Aorta (tissue), 5 donors: ENCODE measurements around the gene ARL14. TPM values are rescaled to one million over a fixed set of nuclear protein-coding genes. Genes with fewer than 3 reads are reported as not detected.
"Not testable (repeated sequence)": the region's sequence is repeated elsewhere in the genome, so short reads cannot be mapped to it uniquely, and the experiment has no call there.

Source experiments
- ATAC-seq: fragments of 200-7000 bp; cut with Tn5 transposase; one replicate; pipeline ENCODE4 v1.9.1; 2022; ENCODE audit warnings: moderate library complexity; ENCODE audit not compliant: low FRiP score
- DNase-seq, 2 donors: peaks; one replicate each; pipeline ENCODE4 v3.0.0-alpha.2; 2020
- H3K27ac ChIP-seq, 2 donors: one replicate each; pipeline ENCODE4 v1.5.1; 2013; ENCODE audit warnings: low read length in 2 of 2, mild to moderate bottlenecking in 2 of 2, moderate library complexity in 2 of 2, control low read depth in 1 of 2, inconsistent platforms in 1 of 2, low read depth in 1 of 2
- H3K27me3 ChIP-seq, 2 donors: one replicate each; pipeline ENCODE4 v1.6.1; 2013; ENCODE audit warnings: control low read depth in 1 of 2, low read length in 1 of 2, mild to moderate bottlenecking in 1 of 2, moderate library complexity in 1 of 2; ENCODE audit not compliant: insufficient read depth in 2 of 2, control insufficient read depth in 1 of 2
- H3K36me3 ChIP-seq, 2 donors: one replicate each; pipeline ENCODE4 v1.6.1; 2013; ENCODE audit warnings: control low read depth in 1 of 2, low read length in 1 of 2, mild to moderate bottlenecking in 1 of 2; ENCODE audit not compliant: insufficient read depth in 2 of 2, control insufficient read depth in 1 of 2
- H3K4me1 ChIP-seq, 2 donors: one replicate each; pipeline ENCODE4 v1.6.1; 2013; ENCODE audit warnings: low read length in 2 of 2, control low read depth in 1 of 2, mild to moderate bottlenecking in 1 of 2, moderate library complexity in 1 of 2; ENCODE audit not compliant: insufficient read depth in 2 of 2, control insufficient read depth in 1 of 2
- H3K4me3 ChIP-seq, 2 donors: one replicate each; pipeline ENCODE4 v1.5.1; 2013; ENCODE audit warnings: low read length in 2 of 2, control low read depth in 1 of 2, mild to moderate bottlenecking in 1 of 2
- H3K9me3 ChIP-seq: one replicate; pipeline ENCODE4 v1.6.1; 2013; ENCODE audit warnings: mild to moderate bottlenecking, low read length; ENCODE audit not compliant: control insufficient read depth
- WGBS, 2 donors: extraction: QIAGEN DNeasy Blood & Tissue Kit; methylation state at CpG; one replicate each; pipeline ENCODE4 v1.1.7; 2013; 5-methylcytosine and 5-hydroxymethylcytosine counted together
- intact Hi-C, 2 donors: fragments of 100-400 bp; cut with DNase I; formaldehyde crosslinking; loops; one replicate each; pipeline versions ENCODE4 v1.14.2 to v1.15.0; 2022
- polyA plus RNA-seq, 2 donors: library from polyadenylated mRNA; stranded (reverse); fragments of 200-250 nt; gene quantifications; one replicate each; pipeline ENCODE4 v1.2.3, GENCODE V29; 2013
- total RNA-seq, 2 donors: library from RNA; stranded (reverse); fragmentation: NEBNext Ultra II Directional; extraction: Animal tissue kit (Norgen Biotek cat#: 25700); gene quantifications; one replicate each; pipeline ENCODE4 v1.2.1, GENCODE V29; 2021
- donor health status: healthy with polysubstance abuse.
- donor health status: Bipolar disorder and iron deficiency.
- donor health status: DM: no; HTN: no; CAD: no.
- donor health status: DM: no; HTN: no; CAD: no.
- donor health status: DM: yes; HTN: yes; CAD: no.

Gene ARL14
- total and polyA plus RNA-seq, 4 donors = 1.3 to 8.3 TPM; not detected in 2

DNA sequence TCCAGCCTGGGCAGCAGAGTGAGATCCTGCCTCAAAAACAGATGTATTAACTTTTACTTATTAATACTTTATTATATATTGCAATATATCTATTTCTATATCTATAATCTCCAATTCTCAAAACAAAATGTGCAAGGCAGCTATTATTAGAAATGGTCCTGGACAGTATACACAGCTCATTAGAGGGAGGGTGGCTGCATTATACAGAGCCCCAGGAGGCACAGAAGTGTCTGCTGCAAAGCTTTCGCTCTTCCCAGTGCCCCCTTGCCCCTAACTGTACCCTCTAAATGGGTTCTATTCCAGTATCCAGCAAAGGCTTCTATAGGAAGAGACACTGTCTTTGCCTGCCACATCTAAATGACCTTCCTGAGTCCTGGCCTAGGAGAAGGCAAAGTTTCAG, 24.5 kb downstream of the ARL14 start:
- intact Hi-C loops = loop anchor here (10.0 kb wide), 2 partner anchors 713 to 723 kb away; no protein-coding TSS in a partner anchor
- Histone ChIP-seq H3K36me3 (no peaks in the 10 kb centered on the region), H3K27ac (no peak overlapping the region), H3K4me3 (no peak overlapping the region), H3K27me3 (no peaks in the 10 kb centered on the region), H3K9me3 (no peaks in the 10 kb centered on the region), H3K4me1 (peaks cover 0 to under 1% of the 10 kb centered on the region in 2 donors)
- ATAC-seq (no peak), DNase-seq (no peak)
- WGBS, 2 donors = 91 to 92% methylated on average over 1 of the region's 1 CpG

DNA sequence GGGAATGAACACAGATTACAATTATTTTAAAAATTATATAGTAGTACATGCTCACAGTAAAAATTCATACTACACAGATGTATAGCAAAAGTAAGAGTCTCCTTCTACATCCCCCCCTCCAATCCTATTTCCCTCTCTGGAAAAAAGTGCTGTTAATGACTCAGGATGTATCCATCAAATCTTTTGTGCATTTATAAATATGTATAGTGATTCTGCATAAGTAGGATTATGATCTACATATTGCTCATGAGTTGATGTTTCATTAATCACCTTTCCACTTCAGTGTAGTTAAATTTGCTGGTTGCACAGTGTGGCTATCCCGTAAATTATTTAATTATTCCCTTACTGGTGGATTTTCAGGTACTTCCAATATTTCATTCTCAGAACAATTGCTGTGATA, 25.3 kb downstream of the ARL14 start:
- H3K27ac ChIP-seq = no peak overlapping the region
- no peak overlapping the region for H3K4me3 ChIP-seq
- 95 to 100% methylated on average over 1 of the region's 1 CpG for WGBS, 2 donors
- peaks cover 0 to 1% of the 10 kb centered on the region in 2 donors for H3K4me1 ChIP-seq
- no peaks in the 10 kb centered on the region for H3K27me3 ChIP-seq
- H3K36me3 ChIP-seq = no peaks in the 10 kb centered on the region
- ATAC-seq = no peak
- DNase-seq = no peak
- intact Hi-C loops = loop anchor here (10.0 kb wide), 2 partner anchors 713 to 723 kb away; no protein-coding TSS in a partner anchor
- H3K9me3 ChIP-seq = no peaks in the 10 kb centered on the region

DNA sequence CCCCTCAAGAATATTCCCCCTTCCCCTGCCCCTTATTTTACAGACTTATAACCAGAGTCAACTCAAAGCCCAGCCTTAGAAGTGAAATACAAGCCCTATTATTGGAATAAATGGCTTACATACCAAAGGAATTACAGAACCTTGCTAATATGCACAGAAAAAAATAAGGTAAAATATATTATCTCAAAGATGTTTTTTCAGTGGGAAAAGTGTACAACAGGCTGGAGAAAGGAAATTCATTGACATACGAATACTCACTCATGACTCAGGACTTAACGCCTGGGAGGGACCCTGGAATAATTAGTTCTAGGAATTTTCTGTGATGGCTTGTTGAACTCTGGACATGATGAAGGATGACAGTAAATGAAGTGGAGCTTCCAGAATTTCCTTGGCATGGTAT, 27.0 kb downstream of the ARL14 start:
- DNase-seq = no peak
- intact Hi-C loops = loop anchor here (10.0 kb wide), 2 partner anchors 711 to 721 kb away; no protein-coding TSS in a partner anchor
- Histone ChIP-seq H3K36me3 (no peaks in the 10 kb centered on the region), H3K9me3 (no peaks in the 10 kb centered on the region), H3K27me3 (no peaks in the 10 kb centered on the region), H3K27ac (no peak overlapping the region), H3K4me1 (peaks cover 0 to 2% of the 10 kb centered on the region in 2 donors), H3K4me3 (no peak overlapping the region)
- 31 to 42% methylated on average over 2 of the region's 2 CpGs for WGBS, 2 donors
- ATAC-seq = no peak

DNA sequence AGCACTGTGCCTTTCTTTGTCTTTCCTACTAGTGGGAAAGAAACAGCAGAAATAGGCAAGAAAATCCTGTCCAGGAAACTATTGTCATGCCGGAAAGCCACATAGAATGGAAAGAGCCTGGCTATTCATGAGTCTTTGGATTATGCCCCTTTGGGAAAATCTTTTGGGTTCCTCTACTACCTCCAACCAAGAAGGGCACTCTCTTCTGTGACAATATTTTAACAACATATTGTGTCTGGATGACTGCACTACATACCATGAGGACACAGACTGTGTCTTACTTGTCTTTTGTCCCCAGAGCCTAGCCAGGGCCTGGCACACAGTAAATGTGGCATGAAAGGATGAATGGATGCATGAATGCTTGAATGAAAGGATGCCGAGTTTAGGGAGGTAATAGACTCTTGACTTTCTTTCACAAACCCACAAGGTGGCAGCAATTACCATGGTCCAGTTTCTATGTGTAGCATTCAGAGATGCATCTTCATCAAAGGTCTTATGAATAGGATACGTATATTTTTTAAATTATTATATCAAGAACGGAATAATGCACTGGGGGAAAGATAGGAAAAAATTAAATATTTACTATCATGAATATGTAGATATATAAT, 30.3 kb downstream of the ARL14 start:
- Histone ChIP-seq H3K4me3 (no peak overlapping the region), H3K9me3 (no peaks in the 10 kb centered on the region), H3K27ac (no peak overlapping the region), H3K27me3 (peaks cover 0 to 2% of the 10 kb centered on the region in 2 donors), H3K4me1 (peaks cover 0 to 2% of the 10 kb centered on the region in 2 donors), H3K36me3 (no peaks in the 10 kb centered on the region)
- ATAC-seq = peak; percentile 60
- WGBS, 2 donors = 19 to 20% methylated on average over 4 of the region's 4 CpGs
- no peak for DNase-seq
- intact Hi-C loops = loop anchor here (2.0 to 10.0 kb wide), 3 partner anchors 236 to 718 kb away; no protein-coding TSS in a partner anchor

DNA sequence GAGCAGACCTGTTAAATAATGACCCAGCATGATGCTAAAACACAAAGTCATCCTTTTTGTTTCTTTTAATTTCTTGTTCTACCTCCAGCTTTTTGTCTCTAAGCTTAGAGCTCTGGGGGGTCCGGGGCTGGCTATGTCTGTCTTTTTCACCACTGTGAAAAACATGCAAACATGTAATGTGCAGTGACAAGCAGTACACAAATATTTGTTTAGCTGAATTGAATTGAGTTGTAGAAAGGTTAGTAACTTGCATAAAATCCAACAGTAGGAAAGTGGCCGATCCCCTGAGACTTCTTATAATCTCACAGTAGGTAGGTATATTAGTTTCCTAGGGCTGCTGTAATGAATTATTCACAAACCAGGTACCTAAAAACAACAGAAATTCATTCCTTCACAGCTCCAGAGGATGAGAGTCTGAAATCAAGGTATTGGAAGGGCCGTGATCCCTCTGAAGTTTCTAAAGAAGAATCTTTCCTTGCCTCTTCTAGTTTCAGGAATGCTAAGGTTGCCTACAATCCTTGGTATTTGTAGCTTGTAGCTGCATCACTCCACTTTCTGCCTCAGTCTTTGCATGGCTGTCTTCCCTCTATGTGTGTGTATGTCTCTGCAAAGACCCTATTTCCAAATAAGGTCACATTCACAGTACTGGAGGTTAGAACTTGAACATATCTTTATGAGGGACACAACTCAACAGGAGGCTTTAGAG, 32.7 kb downstream of the ARL14 start:
- Histone ChIP-seq H3K9me3 (no peaks in the 10 kb centered on the region), H3K36me3 (no peaks in the 10 kb centered on the region), H3K27me3 (peaks cover 0 to 2% of the 10 kb centered on the region in 2 donors), H3K4me1 (peaks cover 0 to 2% of the 10 kb centered on the region in 2 donors), H3K27ac (no peak overlapping the region), H3K4me3 (no peak overlapping the region)
- no peak for ATAC-seq
- 88 to 93% methylated on average over 3 of the region's 3 CpGs for WGBS, 2 donors
- DNase-seq = no peak
- intact Hi-C loops = loop anchor here (10.0 kb wide), 2 partner anchors 705 to 715 kb away; no protein-coding TSS in a partner anchor

DNA sequence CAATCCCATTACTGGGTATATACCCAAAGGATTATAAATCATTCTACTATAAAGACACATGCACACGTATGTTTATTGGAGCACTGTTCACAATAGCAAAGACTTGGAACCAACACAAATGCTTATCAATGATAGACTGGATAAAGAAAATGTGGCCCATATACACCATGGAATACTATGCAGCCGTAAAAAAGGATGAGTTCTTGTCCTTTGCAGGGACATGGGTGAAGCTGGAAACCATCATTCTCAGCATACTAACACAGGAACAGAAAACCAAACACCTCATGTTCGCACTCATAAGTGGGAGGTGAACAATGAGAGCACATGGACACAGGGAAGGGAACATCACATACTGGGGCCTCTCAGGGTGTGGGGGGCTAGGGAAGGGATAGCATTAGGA, 36.2 kb downstream of the ARL14 start:
- H3K4me1 ChIP-seq, H3K36me3 ChIP-seq, H3K9me3 ChIP-seq, H3K27me3 ChIP-seq, H3K4me3 ChIP-seq, ATAC-seq, intact Hi-C loops, H3K27ac ChIP-seq, DNase-seq: not testable (repeated sequence)
- 87 to 92% methylated on average over 3 of the region's 3 CpGs for WGBS, 2 donors

DNA sequence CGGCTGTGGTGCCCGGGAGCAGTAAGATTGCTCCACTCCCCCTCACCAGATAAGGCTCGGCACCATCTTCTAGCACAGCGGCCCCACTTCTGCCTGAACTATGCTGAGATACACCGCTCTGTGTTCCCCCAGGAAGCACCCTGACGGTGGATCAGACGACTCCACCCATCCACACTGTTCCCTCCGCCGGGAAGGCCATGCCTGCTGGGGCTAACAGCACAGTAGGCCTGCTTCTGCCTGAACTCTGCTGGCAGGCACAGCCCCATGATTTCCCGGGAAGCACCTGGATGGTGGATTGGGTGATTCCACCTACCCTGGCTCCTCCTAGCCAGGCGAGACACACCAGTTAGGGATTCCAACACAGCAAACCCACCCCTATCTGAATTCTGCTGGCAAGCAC, 42.8 kb downstream of the ARL14 start:
- no peak overlapping the region for H3K4me3 ChIP-seq
- H3K27ac ChIP-seq = no peak overlapping the region
- no peaks in the 10 kb centered on the region for H3K27me3 ChIP-seq
- 89% methylated on average over 11 of the region's 11 CpGs for WGBS, 2 donors
- intact Hi-C loops = no loop called here
- H3K4me1 ChIP-seq = no peaks in the 10 kb centered on the region
- H3K36me3 ChIP-seq = no peaks in the 10 kb centered on the region
- peaks cover 1% of the 10 kb centered on the region for H3K9me3 ChIP-seq
- DNase-seq = no peak
- no peak for ATAC-seq

DNA sequence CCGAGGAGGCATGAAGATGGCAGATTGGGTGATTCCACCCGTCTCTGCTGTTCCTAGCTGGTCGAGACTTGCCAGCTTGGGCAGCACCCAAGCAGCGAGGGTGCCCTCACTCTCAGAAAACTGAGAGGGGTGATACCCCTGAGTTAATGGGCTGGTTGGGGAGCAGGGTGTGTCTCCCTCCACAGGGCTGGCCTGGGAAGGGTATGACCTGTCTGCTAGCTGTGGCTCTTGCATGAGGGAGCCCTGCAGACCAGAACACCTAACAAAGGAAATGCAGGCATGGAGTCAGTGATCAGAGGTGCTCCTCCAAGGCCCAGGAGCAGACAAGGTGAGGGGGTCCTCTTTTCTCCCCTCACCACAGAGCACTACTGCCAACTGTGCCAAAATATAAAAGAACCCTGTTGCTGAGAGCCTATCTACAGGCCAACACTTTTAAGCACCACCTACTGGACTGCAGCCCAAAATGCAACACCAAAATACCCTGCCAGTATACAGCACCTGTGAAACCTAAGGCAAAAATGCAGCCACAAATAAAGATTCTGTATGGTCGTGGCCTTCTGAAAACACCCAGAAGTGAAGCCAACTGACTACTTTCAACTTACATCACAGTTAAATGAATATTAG, 43.3 kb downstream of the ARL14 start:
- H3K9me3 ChIP-seq = peaks cover 1% of the 10 kb centered on the region
- H3K27me3 ChIP-seq = no peaks in the 10 kb centered on the region
- intact Hi-C loops = no loop called here
- H3K36me3 ChIP-seq = no peaks in the 10 kb centered on the region
- H3K4me3 ChIP-seq = no peak overlapping the region
- H3K27ac ChIP-seq = no peak overlapping the region
- no peaks in the 10 kb centered on the region for H3K4me1 ChIP-seq
- ATAC-seq (no peak), DNase-seq (no peak)
- WGBS, 2 donors = 84 to 89% methylated on average over 5 of the region's 5 CpGs
